GM19238 (cell line): ENCODE data around the gene MRC1.
"Not testable (repeated sequence)": the region's sequence is repeated elsewhere in the genome, so short reads cannot be mapped to it uniquely, and the experiment has no call there.

ENCODE experiments used
- DNase-seq: peaks from one replicate; pipeline ENCODE4 v3.0.0; 2011; ENCODE audit warnings: low spot score; ENCODE audit not compliant: insufficient read length

MRC1 gene

DNA sequence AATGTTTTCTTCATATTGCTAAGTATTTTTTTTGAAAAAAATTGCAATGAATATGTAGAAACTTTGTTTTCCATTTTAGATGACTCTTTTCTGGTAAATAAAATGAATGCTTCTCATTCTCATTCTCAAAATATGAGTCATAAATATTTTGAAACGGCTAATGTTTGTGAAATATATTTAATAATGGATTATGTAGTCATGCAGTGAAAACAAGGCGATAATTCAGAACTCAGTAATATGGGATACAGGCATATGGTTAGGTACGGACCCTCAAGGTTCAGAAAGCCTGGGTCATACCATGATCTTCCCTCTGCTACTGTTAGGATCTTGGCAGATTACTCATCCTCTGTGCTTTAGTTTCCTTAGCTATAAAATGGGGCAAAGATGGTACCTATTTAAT is 96.3 kb downstream of the MRC1 start:
- DNase-seq, result no peak

DNA sequence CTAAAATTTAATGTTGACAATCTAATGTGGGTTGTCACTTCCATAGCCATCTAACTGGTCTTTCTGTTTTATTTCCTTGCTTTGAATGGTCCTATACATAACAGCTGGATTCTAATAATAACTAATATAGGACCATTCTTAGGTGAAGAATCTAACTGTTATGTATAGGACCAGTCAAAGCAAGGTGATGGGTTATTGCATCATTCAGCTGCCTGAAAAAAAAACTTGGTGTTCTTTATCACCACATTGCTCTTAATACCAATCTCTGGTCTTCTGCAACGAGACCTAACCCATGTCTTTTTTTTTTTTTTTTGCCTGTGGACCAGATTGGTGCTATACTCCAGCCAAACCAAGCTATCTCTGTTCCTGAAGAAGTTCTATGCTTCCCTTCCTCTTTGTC is 96.9 kb downstream of the MRC1 start:
- no peak for DNase-seq

DNA sequence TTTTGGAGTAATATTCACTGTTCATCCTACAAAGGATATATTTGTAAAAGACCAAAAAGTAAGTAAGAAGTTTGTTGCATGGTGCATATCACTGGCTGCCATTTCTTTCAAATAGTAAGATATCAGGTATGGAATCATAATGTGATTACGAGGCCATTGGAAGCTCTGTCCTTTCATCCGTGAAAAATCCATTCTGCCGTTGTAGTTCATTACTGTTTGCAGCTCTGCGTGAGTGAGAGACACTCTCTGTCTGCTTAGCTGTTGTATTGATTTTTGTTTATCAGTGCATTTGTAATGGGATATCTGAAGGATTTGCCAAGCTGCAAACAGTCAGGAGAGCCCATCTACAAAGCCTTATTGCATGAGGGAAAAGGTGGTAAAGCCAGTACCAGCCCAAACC is 98.5 kb downstream of the MRC1 start:
- no peak for DNase-seq

DNA sequence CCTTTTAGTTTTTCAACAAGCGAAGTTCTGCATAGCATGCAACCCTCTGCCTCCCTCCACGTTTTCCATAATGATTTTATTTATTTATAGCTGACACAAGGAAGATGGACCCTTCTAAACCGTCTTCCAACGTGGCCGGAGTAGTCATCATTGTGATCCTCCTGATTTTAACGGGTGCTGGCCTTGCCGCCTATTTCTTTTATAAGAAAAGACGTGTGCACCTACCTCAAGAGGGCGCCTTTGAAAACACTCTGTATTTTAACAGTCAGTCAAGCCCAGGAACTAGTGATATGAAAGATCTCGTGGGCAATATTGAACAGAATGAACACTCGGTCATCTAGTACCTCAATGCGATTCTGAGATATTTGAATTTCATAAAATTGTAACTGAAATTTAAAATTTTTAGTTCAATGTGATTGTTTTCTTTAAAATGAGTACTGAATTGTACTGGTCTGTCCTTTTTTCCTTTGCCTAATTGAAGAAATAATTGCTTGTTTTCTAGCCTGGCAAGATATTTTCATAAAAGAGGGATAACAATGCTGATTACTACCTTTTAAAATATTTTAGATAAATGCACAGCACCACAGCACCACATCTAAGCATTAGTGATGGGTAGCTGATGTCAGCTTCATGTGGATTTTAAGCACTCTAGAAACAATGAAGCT is 101.1 kb downstream of the MRC1 start:
- DNase-seq, result peak; percentile 4

DNA sequence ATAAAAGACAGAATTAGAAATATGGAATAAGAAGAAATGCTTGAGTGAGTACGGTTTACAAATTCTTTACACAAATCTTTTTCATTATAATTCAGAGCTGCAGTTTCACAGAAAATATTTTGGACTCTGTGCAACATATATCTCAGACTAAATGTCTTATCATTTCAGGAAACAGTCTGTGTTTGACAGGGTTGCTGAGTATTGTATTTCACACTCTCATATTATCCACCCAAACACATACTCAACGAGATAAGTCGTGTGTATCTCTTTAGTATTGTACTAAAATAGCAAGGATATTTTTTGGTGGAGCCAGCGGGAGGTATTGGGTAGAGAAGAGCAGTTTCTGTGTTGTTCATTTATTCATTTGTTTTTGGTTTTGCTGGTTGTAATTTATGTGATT is 103.6 kb downstream of the MRC1 start:
- no peak for DNase-seq

DNA sequence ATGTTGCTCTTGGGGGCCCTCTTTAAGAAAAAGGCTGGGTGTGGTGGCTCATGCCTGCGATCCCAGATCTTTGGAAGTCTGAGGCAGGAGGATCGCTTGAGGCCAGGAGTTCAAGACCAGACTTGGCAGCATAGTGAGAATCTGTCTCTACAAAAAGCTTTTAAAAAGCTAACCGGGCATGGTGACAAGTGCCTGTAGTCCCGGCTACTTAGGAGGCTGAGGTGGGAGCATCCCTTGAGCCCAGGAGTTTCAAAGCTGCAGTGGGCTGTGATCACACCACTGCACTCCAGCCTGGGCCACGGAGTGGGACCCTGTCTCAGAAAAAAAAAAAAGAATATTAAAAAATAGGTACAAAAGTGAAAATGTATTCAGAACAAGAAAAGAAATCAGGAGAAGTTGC is 104.5 kb downstream of the MRC1 start:
- DNase-seq, result no peak

DNA sequence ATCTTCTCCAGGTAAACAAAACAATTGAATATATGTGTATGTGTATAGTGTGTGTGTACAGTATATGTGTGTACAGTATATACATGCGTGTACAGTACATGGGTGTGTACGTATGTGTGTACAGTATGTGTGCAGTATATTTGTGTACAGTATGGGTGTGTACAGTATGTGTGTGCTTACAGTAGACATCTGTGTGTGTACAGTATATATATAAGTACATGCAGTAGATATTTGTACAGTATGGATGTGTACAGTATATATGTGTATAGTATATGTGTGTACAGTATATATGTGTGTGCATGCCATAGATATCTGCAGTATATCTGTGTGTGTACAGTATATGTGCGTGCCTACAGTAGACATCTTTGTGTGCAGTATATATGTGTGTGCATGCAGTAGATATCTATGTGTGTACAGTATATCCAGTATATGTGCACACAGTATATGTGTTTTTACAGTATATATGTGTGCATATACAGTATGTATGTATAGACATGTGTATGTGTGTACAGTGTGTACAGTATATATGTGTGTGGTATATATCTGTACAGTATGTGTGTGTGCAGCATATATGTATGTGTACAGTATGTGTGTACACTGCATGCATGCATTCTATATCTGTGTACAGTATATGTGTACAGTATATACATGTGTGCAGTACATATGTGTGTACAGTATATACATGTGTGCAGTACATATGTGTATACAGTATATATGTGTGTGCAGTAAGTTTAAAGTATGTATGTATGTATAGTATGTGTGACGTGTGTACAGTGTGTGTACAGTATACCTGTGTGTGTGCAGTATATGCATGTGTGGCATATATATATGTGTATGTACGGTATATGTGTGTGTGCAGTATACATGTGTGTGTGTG is 105.3 kb downstream of the MRC1 start:
- no peak for DNase-seq

DNA sequence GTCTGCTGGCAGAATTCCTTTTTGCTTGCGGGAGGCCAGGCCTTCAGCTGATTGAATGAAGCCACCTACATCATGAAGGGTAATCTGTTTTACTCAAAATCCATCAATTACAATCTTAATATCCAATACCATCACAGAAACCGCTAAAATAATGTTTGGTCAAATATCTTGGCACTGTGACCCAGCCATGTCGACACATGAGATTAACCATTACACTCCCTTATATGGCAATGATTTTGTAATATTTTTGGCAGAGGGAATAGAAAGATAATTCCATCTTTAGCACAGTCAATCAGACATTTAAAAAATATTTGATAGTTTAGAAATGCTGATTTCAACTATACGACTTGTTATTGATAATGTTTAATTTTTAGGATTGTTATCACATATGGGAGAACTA is 106.0 kb downstream of the MRC1 start:
- no peak for DNase-seq

DNA sequence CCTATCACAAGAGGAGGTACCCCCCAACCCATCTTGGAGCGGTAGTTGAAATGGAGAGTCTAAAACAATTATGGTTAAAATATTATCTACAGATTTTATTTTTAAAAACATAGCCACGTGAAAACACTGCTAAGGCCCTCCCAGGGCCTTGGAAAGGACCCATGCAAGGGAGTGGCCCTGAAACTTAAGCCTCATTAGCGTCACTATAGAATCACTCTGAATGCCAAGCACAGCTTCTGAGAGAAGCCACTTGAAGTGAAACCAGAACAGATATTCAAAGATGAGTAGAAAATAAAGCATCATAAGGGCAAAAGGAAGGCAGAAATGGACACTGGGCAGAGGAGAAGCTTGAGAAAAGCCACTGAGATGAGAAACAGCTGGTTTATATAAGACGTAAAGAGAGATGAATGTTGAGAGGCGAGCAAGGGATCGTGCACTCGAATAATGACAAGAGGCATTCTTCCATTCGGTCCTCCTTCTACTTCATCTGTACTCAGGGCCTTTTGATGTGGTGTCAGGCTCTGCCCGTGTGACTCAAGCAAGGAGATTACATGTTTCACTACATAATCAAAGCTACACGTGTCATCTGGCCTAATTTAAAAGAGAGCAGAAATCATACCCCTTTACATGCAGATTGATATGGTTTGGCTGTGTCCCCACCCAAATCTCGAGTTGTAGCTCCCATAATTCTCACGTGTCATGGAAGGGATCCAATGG is 109.2 kb downstream of the MRC1 start:
- no peak for DNase-seq

DNA sequence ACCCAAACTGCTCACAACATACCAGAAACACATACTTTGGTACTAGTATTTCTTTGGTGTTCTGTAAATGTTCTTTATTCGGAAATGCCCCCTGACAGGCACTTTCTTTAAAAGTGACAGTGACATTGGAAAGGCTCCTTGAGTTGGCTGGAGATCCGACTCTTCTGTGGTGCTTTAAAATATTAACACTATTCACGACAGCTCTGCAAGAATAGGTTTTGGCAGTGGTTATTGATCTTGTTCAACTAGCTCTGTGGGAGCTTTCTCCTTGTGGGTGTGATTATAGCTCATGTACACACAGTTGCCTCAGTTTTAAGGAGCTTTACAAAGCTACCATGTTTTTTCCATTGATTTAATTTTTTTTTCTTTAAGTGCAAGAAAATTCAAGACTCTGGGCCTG is 112.2 kb downstream of the MRC1 start:
- no peak for DNase-seq

DNA sequence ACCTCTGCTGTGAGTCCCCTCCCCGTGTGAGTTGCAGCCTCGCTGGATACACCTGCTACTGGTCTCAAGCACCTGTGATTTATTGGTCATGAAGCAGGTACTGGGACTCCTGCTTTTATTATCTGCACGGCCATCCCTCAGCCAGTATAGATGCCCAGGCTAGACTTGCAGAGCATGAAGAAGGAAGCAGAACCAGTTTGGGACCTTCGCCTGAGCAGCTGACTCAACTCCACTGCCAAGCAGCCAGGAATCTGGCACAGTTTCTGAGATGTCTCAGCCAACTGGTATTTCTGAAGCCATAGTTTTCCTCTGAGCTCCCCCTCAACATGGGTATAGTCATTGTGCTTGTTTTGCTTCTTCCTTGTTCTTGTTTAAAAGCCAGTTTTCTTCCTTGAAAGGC is 114.6 kb downstream of the MRC1 start:
- no peak for DNase-seq

DNA sequence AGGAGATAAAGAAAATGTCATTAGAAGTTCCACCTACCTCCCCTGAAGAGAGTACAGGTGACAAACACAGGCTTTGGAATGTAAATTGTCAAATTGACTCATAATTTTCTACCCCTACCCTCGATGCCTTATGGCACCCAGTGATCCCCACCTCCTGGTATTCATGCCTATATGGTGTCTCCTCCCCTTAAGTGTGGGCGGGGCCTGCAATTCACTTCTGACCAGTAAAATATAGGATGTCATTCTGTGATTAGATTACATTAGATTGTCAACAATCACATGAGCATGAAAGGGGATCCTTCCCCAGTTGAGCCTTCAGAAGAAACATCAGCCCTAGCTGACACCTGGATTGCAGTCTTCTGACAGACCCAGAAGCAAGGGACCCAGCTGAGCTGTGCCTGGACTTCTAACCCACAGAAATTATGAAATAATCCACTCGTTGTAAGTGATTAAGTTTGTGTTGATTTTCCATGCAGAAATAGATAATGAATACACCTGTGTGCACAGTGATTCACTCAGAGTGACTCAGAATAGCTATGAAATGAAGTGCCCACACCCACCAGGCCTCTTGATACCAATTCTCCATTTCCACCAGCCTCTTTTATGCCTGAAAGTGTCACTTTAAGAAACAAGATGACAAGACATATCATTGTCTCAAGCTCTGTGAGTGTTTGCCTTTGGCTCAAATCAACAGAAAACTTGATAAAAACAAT is 134.0 kb downstream of the MRC1 start:
- DNase-seq, result no peak

DNA sequence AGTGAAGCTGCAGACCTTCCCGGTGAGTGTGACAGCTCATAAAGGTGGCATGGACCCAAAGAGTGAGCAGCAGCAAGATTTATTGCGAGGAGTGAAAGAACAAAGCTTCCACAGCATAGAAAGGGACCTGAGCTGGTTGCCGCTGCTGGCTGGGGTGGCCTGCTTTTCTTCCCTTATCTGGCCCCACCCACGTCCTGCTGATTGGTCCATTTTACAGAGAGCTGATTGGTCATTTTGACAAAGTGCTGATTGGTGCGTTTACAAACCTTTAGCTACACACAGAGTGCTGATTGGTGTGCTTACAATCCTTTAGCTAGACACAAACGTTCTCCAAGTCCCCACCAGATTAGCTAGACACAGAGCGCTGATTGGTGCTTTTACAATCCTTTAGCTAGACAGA is 141.1 kb downstream of the MRC1 start:
- not testable (repeated sequence) for DNase-seq

DNA sequence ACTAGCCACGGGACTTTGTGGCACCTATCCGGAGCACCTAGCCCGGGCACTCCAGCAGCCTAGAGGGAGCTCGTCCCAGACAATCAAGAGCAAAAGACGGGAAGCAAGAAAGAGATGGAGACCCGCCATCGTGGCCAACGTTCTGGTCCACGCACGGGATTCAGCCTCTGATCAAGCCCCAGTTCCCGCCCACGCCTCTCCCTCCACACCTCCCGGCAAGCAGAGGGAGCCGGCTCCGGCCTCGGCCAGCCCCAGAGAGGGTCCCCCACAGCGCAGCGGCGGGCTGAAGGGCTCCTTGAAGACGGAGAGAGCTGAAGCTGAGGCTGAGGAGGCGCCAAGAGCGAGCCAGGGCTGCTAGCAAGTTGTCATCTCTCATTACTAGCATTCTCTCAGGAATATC is 141.6 kb downstream of the MRC1 start:
- DNase-seq, result no peak

DNA sequence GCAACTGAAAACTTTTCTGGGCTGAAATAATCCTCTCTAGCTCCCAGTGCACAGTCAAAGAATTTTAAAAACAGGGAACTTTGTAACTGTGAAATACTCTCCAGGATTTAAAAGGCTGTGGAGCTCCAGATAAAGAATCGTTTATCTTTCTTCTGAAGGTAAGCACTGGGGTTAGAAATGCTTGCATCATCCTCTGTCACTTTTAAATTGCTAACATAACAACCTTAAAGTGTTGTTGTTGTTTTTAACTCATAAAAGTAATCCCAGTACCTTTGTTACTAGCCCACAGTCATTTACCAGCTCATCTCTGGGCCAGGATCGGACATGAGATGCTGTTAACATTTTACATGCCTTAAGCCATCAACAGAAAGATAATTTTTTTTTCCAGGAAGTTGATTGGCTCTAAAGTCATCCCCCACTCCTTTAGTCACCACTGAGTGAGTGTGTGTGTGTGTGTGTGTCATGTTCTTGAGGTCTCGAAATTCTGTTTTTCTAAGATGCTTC is 142.8 kb downstream of the MRC1 start, which contains the start of gene SLC39A12:
Gene SLC39A12, plus strand, starts transcription at position 51 of the 504 bp plus-strand sequence. CDS start 1,359 bp downstream, outside the sequence.
- no peak for DNase-seq

DNA sequence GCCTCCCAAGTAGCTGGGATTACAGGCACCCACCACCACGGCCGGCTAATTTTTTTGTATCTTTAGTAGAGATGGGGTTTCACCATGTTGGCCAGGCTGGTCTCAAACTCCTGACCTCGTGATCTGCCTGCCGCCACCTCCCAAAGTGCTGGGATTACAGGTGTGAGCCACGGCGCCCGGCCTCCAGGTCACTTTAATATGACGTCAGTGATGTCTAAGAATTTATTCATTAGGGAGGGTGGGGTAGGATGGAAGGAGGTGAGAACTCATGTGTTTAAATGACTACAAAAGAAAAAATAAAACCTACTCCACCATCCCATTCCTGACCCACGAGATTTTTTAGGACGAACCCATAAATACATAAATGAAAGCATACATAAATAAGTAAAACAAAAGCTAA is 145.2 kb downstream of the MRC1 start:
- DNase-seq, result not testable (repeated sequence)

DNA sequence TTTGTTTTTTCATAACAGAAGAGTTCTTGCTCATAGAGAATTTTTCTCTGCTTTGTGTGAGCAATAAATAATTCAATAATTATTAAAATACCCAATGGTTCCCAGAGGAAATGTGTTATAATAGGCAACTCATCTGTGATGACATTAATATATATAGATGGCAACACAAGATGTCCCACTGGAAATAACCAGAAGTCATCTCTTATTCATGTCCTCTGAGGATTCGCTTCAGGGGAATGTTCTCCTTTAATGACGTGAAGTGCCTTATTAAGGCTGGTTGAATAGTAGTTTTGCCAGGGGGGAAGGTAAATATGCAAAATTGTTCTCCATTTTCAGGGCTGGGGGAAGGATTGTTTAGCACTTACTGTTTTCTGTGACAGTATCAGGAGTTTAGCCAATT is 145.7 kb downstream of the MRC1 start:
- DNase-seq, result no peak

DNA sequence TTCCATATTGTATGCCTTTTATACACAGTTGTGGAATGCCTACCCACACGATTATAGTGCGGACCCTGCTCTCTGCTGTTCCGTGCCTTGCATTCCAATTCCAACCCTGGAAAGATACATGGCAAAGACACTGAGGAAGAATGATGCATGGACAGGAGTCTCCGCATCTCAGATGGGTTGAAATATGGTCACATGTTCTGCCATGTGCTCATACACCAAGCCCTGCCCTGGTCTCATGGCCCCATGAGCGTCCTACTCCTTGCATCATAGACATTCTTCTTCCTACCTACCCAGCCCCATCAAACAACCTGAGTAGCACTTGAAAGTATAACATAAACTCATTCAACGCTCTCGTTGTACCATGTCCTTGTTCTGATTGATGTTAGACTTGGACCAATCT is 148.9 kb downstream of the MRC1 start:
- no peak for DNase-seq

DNA sequence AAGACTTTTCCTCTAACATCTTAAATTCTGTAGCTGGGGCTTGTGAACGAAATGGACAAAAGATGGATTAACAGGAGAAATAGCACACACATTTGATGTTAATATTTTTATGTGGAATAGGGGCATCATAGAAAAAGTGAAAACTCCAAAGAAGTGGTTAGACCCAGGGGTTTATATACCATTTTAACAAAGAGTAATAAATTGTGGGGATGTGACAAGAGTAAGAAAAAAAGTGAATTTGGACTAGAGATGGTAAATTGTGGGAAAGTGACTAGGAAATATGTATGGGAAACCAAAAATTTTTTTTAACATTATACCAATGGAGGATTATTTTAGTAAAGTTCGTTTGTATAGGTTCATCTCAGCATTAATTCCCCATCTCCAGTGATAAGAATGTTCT is 150.7 kb downstream of the MRC1 start:
- no peak for DNase-seq
